ENCODE results near the gene HAND2.

HAND2 gene

GRCh38 chr4:173537613-173538147, 7.7 kb upstream of the HAND2 start:
- TF ChIP-seq CTCF (IDR thresholded peaks at IDR 0.05; ENCODE audit: poor library complexity, severe bottlenecking) = no peak
- H3K27me3 ChIP-seq (ENCODE audit: insufficient read depth, poor library complexity, severe bottlenecking) = peaks cover 97% of the 10 kb centered on the region
- H3K27ac ChIP-seq (ENCODE audit: poor library complexity, severe bottlenecking) = no peak overlapping the region
- no peaks in the 10 kb centered on the region for H3K36me3 ChIP-seq (ENCODE audit: low read depth)
- no peaks in the 10 kb centered on the region for H3K4me1 ChIP-seq (ENCODE audit: insufficient read depth, poor library complexity, severe bottlenecking)
- H3K4me3 ChIP-seq (ENCODE audit: severe bottlenecking) = no peak overlapping the region
- no peak for DNase-seq (ENCODE audit: low spot score)
- no peaks in the 10 kb centered on the region for H3K9me3 ChIP-seq (ENCODE audit: severe bottlenecking)
- ATAC-seq (ENCODE audit: low read depth) = no peak; the same call in 2 of the 3 replicates

GRCh38 chr4:173536808-173537429, 6.9 kb upstream of the HAND2 start:
- Histone ChIP-seq H3K27ac (ENCODE audit: poor library complexity, severe bottlenecking) (no peak overlapping the region), H3K9me3 (ENCODE audit: severe bottlenecking) (no peaks in the 10 kb centered on the region), H3K4me1 (ENCODE audit: insufficient read depth, poor library complexity, severe bottlenecking) (no peaks in the 10 kb centered on the region), H3K4me3 (ENCODE audit: severe bottlenecking) (no peak overlapping the region), H3K36me3 (ENCODE audit: low read depth) (no peaks in the 10 kb centered on the region), H3K27me3 (ENCODE audit: insufficient read depth, poor library complexity, severe bottlenecking) (peaks cover 100% of the 10 kb centered on the region)
- peak; percentile 38; the same call in 1 of the 3 replicates for ATAC-seq (ENCODE audit: low read depth)
- DNase-seq (ENCODE audit: low spot score) = no peak
- peak; percentile 44 for TF ChIP-seq CTCF (IDR thresholded peaks at IDR 0.05; ENCODE audit: poor library complexity, severe bottlenecking)

- Histone ChIP-seq H3K36me3 (ENCODE audit: low read depth) (no peaks in the 10 kb centered on the region), H3K27me3 (ENCODE audit: insufficient read depth, poor library complexity, severe bottlenecking) (peaks cover 100% of the 10 kb centered on the region), H3K4me3 (ENCODE audit: severe bottlenecking) (no peak overlapping the region), H3K9me3 (ENCODE audit: severe bottlenecking) (no peaks in the 10 kb centered on the region), H3K27ac (ENCODE audit: poor library complexity, severe bottlenecking) (no peak overlapping the region), H3K4me1 (ENCODE audit: insufficient read depth, poor library complexity, severe bottlenecking) (no peaks in the 10 kb centered on the region)
- no peak for DNase-seq (ENCODE audit: low spot score)
- ATAC-seq (ENCODE audit: low read depth) = no peak
- no peak for TF ChIP-seq CTCF (IDR thresholded peaks at IDR 0.05; ENCODE audit: poor library complexity, severe bottlenecking)
Measured at GRCh38 chr4:173535957-173536356, 5.9 kb upstream of the HAND2 start.

- Histone ChIP-seq H3K4me3 (ENCODE audit: severe bottlenecking) (no peak overlapping the region), H3K4me1 (ENCODE audit: insufficient read depth, poor library complexity, severe bottlenecking) (no peaks in the 10 kb centered on the region), H3K9me3 (ENCODE audit: severe bottlenecking) (no peaks in the 10 kb centered on the region), H3K36me3 (ENCODE audit: low read depth) (no peaks in the 10 kb centered on the region), H3K27ac (ENCODE audit: poor library complexity, severe bottlenecking) (no peak overlapping the region), H3K27me3 (ENCODE audit: insufficient read depth, poor library complexity, severe bottlenecking) (peaks cover 100% of the 10 kb centered on the region)
- ATAC-seq (ENCODE audit: low read depth) (no peak), DNase-seq (ENCODE audit: low spot score) (no peak)
- TF ChIP-seq CTCF (IDR thresholded peaks at IDR 0.05; ENCODE audit: poor library complexity, severe bottlenecking) = no peak
Measured at GRCh38 chr4:173535165-173535902, 5.3 kb upstream of the HAND2 start.

Data from RWPE2 (cell line).